ENCODE measurements around the gene PTPRO.

The PTPRO gene

DNA sequence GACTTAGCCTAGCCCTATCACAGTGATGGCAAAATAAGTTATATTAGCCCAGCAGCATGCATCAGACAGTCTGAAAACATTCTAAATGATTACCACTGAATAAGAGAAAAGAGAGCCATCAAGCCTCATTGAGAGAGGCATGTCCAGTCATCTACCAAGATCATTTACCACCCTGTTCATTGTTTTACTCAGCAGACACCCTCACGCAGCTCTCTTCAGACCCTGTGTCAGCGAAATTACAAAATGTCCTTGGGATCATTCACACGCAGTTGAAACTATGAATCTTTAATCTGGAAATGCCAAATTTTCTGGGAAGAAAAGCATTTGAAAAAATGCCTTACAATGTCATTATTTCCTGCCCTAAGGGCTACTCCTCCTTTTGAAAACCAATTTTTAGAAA, 89.5 kb downstream of the PTPRO start:
- TF ChIP-seq MYC (IDR thresholded peaks at IDR 0.05; ENCODE audit: low read depth, low read length) (no peak), POLR2A (IDR thresholded peaks at IDR 0.05; ENCODE audit: extremely low read depth, insufficient read length) (no peak)
- TF ChIP-seq, protein P1, sequence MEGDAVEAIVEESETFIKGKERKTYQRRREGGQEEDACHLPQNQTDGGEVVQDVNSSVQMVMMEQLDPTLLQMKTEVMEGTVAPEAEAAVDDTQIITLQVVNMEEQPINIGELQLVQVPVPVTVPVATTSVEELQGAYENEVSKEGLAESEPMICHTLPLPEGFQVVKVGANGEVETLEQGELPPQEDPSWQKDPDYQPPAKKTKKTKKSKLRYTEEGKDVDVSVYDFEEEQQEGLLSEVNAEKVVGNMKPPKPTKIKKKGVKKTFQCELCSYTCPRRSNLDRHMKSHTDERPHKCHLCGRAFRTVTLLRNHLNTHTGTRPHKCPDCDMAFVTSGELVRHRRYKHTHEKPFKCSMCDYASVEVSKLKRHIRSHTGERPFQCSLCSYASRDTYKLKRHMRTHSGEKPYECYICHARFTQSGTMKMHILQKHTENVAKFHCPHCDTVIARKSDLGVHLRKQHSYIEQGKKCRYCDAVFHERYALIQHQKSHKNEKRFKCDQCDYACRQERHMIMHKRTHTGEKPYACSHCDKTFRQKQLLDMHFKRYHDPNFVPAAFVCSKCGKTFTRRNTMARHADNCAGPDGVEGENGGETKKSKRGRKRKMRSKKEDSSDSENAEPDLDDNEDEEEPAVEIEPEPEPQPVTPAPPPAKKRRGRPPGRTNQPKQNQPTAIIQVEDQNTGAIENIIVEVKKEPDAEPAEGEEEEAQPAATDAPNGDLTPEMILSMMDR (IDR thresholded peaks at IDR 0.05; ENCODE audit: low read depth, low read length): no peak
- TF ChIP-seq, protein P2, sequence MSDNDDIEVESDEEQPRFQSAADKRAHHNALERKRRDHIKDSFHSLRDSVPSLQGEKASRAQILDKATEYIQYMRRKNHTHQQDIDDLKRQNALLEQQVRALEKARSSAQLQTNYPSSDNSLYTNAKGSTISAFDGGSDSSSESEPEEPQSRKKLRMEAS (IDR thresholded peaks at IDR 0.05; ENCODE audit: low read depth, low read length): no peak
- H3K4me3 ChIP-seq (ENCODE audit: low read depth, low read length): no peak overlapping the region
- DNase-seq (ENCODE audit: low read depth): no peak

DNA sequence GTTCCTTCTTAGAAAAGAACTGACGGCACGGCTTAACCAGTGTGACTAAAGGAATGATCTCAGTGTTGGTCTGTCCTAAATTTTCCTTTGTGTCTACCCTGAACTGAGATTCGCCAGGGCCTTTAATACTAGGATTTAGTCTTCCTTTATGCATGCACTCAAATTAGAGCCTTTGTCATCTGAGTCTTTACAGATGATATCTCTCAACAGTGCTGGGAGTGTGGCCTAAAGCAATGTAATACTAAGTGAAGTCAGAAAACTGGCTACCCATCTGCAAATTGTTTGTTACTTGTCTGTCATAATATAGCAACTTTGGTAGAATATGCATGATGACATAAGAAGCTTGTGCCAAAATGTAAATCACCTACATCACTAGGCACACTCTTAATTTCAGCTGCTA, 95.4 kb downstream of the PTPRO start:
- no peak for DNase-seq (ENCODE audit: low read depth)
- no peak overlapping the region for H3K4me3 ChIP-seq (ENCODE audit: low read depth, low read length)
- TF ChIP-seq, protein P1 (IDR thresholded peaks at IDR 0.05; ENCODE audit: low read depth, low read length): no peak
- TF ChIP-seq POLR2A (IDR thresholded peaks at IDR 0.05; ENCODE audit: extremely low read depth, insufficient read length): no peak
- no peak for TF ChIP-seq MYC (IDR thresholded peaks at IDR 0.05; ENCODE audit: low read depth, low read length)
- TF ChIP-seq, protein P2 (IDR thresholded peaks at IDR 0.05; ENCODE audit: low read depth, low read length): no peak

DNA sequence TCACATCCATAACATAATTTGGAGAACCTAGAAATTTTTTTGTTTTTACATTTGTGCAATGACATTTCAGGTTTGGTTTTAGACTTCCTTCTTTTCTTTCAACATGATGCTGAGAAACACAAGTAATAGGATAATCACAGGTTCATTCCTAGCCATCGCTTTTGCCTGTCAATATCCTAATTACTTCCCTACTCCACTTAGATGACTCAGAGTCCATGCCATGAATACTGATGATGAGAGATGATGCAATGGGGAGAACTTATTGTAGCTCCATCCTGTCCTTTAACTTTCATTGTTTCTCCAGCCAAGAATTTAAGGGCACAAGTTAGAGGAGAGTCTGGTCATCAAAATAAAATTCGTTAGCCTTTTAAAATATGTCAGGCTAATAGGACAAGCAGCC, 101.3 kb downstream of the PTPRO start:
- H3K4me3 ChIP-seq (ENCODE audit: low read depth, low read length): no peak overlapping the region
- DNase-seq (ENCODE audit: low read depth): no peak
- TF ChIP-seq, protein P1 (IDR thresholded peaks at IDR 0.05; ENCODE audit: low read depth, low read length): no peak
- TF ChIP-seq, protein P2 (IDR thresholded peaks at IDR 0.05; ENCODE audit: low read depth, low read length): no peak
- TF ChIP-seq MYC (IDR thresholded peaks at IDR 0.05; ENCODE audit: low read depth, low read length) (no peak), POLR2A (IDR thresholded peaks at IDR 0.05; ENCODE audit: extremely low read depth, insufficient read length) (no peak)

DNA sequence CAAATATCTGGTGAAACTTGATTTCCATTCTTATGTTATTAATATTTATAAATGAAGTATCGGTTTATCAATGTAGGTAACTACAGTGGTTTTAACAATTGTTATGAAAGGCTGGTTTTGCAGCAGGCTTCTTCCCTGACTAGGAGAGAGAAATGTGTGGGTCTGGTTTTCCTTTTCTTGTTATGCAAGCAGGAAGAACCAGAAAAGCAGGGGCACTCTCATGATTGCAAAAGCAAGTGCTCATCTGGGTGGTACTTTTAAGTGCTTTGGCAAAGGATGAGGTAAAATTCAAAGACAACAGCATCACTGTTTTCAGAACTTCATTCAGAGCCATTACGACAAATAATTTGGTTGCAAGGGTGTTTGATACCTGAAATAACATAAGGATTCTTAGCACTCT, 105.6 kb downstream of the PTPRO start:
- TF ChIP-seq, protein P2 (IDR thresholded peaks at IDR 0.05; ENCODE audit: low read depth, low read length): no peak
- no peak for TF ChIP-seq MYC (IDR thresholded peaks at IDR 0.05; ENCODE audit: low read depth, low read length)
- TF ChIP-seq POLR2A (IDR thresholded peaks at IDR 0.05; ENCODE audit: extremely low read depth, insufficient read length): no peak
- TF ChIP-seq, protein P1 (IDR thresholded peaks at IDR 0.05; ENCODE audit: low read depth, low read length): no peak
- DNase-seq (ENCODE audit: low read depth): no peak
- no peak overlapping the region for H3K4me3 ChIP-seq (ENCODE audit: low read depth, low read length)

DNA sequence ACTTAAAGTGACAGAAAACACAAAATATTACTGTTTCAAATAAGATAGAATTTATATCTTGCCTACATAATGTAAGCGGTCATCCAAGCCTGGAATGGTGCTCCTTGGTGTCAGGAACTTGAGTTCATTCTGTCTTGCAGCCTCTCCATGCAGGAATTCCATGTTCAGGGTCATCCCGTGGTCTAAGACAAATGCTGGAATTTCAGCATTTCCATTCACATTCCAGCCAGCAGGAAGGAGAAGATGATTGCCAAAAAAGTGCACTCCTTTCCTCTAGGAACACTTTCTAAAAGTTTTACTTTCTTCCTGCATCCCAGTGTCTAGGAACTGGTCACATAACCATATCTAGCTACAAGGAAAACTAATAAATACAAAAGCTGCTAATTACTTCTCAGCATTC, 106.3 kb downstream of the PTPRO start:
- TF ChIP-seq, protein P1 (IDR thresholded peaks at IDR 0.05; ENCODE audit: low read depth, low read length): no peak
- TF ChIP-seq, protein P2 (IDR thresholded peaks at IDR 0.05; ENCODE audit: low read depth, low read length): no peak
- TF ChIP-seq POLR2A (IDR thresholded peaks at IDR 0.05; ENCODE audit: extremely low read depth, insufficient read length) (no peak), MYC (IDR thresholded peaks at IDR 0.05; ENCODE audit: low read depth, low read length) (no peak)

DNA sequence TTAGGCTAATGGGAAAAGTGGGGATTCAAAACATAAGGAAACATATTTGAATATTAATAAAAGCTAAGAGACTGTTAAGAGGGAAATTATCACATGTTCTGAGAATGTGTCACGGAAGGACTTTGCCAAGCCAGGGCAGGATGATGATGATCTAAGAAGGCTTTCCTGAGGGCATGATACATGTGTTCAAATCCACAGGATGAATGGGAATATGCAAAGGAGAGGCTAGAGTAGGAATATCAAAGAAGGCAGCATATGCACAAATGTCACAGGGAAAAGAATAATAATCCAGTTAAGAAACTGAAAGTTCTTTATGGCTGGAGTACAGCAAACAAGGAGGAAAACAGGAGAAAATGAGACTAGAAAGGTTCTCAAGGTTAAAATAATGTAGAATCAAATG, 107.0 kb downstream of the PTPRO start:
- DNase-seq (ENCODE audit: low read depth): no peak
- H3K4me3 ChIP-seq (ENCODE audit: low read depth, low read length): no peak overlapping the region
- TF ChIP-seq, protein P2 (IDR thresholded peaks at IDR 0.05; ENCODE audit: low read depth, low read length): no peak
- TF ChIP-seq POLR2A (IDR thresholded peaks at IDR 0.05; ENCODE audit: extremely low read depth, insufficient read length) (no peak), MYC (IDR thresholded peaks at IDR 0.05; ENCODE audit: low read depth, low read length) (no peak)
- TF ChIP-seq, protein P1 (IDR thresholded peaks at IDR 0.05; ENCODE audit: low read depth, low read length): no peak

More for the DNA sequence above, 106.3 kb downstream of the PTPRO start:
- H3K4me3 ChIP-seq (ENCODE audit: low read depth, low read length): no peak overlapping the region
- DNase-seq (ENCODE audit: low read depth): no peak

Data from NB4 (cell line).